ENCODE data around the gene SND1.

The SND1 gene

GRCh38 chr7:128039544-128039953 is 387.6 kb downstream of the SND1 start:
- DNase-seq (ENCODE audit: insufficient read length) = no peak
- no peak for FAIRE-seq
- TF ChIP-seq POLR2A (IDR thresholded peaks at IDR 0.05; ENCODE audit: low read depth, low read length) = no peak
- TF ChIP-seq TAF1 (IDR thresholded peaks at IDR 0.05; ENCODE audit: borderline replicate concordance, low read depth, low read length) = no peak
- no peak for TF ChIP-seq POLR2AphosphoS5 (IDR thresholded peaks at IDR 0.05; ENCODE audit: low read depth, low read length)

DNA sequence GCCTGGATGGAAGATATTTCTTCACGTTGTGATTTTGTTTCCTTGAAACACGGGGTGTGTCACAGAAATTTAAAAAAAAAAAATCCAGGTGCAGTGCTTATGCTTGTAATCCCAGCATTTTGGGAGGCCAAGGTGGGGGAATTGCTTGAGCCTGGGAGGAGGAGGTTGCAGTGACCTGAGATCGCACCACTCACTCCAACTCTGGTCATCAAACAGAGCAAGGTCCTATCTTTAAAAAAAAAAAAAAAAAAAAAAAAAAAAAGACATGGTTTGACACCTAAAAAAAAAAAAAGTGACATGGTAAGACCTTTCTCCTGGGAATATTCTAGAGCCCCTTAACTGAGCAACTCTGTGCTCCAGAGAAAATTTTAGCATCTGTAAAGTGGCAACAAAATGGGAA is 388.2 kb downstream of the SND1 start:
- TF ChIP-seq POLR2AphosphoS5 (IDR thresholded peaks at IDR 0.05; ENCODE audit: low read depth, low read length) (no peak), POLR2A (IDR thresholded peaks at IDR 0.05; ENCODE audit: low read depth, low read length) (no peak), TAF1 (IDR thresholded peaks at IDR 0.05; ENCODE audit: borderline replicate concordance, low read depth, low read length) (no peak)
- DNase-seq (ENCODE audit: insufficient read length) (no peak), FAIRE-seq (no peak)

GRCh38 chr7:128041203-128041602 is 389.2 kb downstream of the SND1 start:
- TF ChIP-seq POLR2A (IDR thresholded peaks at IDR 0.05; ENCODE audit: low read depth, low read length) (no peak), TAF1 (IDR thresholded peaks at IDR 0.05; ENCODE audit: borderline replicate concordance, low read depth, low read length) (no peak), POLR2AphosphoS5 (IDR thresholded peaks at IDR 0.05; ENCODE audit: low read depth, low read length) (no peak)
- no peak for DNase-seq (ENCODE audit: insufficient read length)
- no peak for FAIRE-seq

DNA sequence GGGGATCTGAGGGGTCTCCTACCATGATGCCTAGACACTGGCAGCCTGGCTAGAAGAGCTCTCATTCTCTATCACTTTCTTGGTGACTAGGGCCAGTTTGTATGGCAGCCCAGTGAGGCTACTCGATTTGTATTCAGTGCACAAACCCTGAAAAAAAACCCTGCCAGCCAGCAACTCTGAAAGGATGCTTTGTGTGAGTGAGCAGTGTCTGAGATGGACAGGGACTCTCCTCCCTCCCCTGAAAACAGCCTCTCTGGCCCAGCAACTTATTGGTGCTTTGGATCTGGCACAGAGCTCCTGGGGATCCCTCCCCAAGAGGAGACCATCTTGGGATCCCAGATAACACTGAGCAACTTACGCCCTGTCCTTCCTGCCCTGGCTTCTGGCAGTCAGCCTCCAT is 390.0 kb downstream of the SND1 start:
- DNase-seq (ENCODE audit: insufficient read length) (no peak), FAIRE-seq (no peak)
- no peak for TF ChIP-seq POLR2A (IDR thresholded peaks at IDR 0.05; ENCODE audit: low read depth, low read length)
- TF ChIP-seq TAF1 (IDR thresholded peaks at IDR 0.05; ENCODE audit: borderline replicate concordance, low read depth, low read length) = no peak
- TF ChIP-seq POLR2AphosphoS5 (IDR thresholded peaks at IDR 0.05; ENCODE audit: low read depth, low read length) = no peak

- no peak for FAIRE-seq
- no peak for DNase-seq (ENCODE audit: insufficient read length)
- TF ChIP-seq POLR2A (IDR thresholded peaks at IDR 0.05; ENCODE audit: low read depth, low read length) (no peak), POLR2AphosphoS5 (IDR thresholded peaks at IDR 0.05; ENCODE audit: low read depth, low read length) (no peak), TAF1 (IDR thresholded peaks at IDR 0.05; ENCODE audit: borderline replicate concordance, low read depth, low read length) (no peak)
Measured at GRCh38 chr7:128044064-128044463, 392.1 kb downstream of the SND1 start.

GRCh38 chr7:128045158-128045557 is 393.2 kb downstream of the SND1 start:
- FAIRE-seq = no peak
- no peak for DNase-seq (ENCODE audit: insufficient read length)
- TF ChIP-seq POLR2AphosphoS5 (IDR thresholded peaks at IDR 0.05; ENCODE audit: low read depth, low read length) = no peak
- TF ChIP-seq TAF1 (IDR thresholded peaks at IDR 0.05; ENCODE audit: borderline replicate concordance, low read depth, low read length) = no peak
- no peak for TF ChIP-seq POLR2A (IDR thresholded peaks at IDR 0.05; ENCODE audit: low read depth, low read length)

- DNase-seq (ENCODE audit: insufficient read length) (no peak), FAIRE-seq (no peak)
- no peak for TF ChIP-seq POLR2AphosphoS5 (IDR thresholded peaks at IDR 0.05; ENCODE audit: low read depth, low read length)
- TF ChIP-seq TAF1 (IDR thresholded peaks at IDR 0.05; ENCODE audit: borderline replicate concordance, low read depth, low read length) = no peak
- TF ChIP-seq POLR2A (IDR thresholded peaks at IDR 0.05; ENCODE audit: low read depth, low read length) = no peak
Measured at GRCh38 chr7:128045766-128046165, 393.8 kb downstream of the SND1 start.

- FAIRE-seq = no peak
Measured at GRCh38 chr7:128052404-128052803, 400.4 kb downstream of the SND1 start.

DNA sequence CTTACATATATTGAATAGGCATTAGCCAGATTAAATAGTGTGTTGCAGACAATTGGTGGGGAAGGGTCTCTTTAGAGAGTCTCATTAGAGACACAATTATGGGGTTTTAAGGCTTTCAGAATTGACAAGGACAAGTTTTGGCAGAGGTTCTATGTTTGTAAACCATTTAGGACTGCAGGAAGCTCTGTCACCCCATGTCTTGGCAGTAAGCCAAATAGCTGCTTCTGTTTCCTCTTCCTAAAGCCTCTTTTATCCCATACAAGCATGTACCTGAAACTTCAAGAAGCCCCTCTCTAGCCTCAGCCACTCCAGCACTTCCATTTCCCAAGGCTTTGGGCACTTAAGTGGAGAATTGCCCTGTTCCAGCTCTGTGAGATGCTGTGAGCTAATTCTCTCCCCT is 401.0 kb downstream of the SND1 start:
- FAIRE-seq = no peak

More at GRCh38 chr7:128052404-128052803, 400.4 kb downstream of the SND1 start:
- TF ChIP-seq POLR2A (IDR thresholded peaks at IDR 0.05; ENCODE audit: low read depth, low read length) (no peak), TAF1 (IDR thresholded peaks at IDR 0.05; ENCODE audit: borderline replicate concordance, low read depth, low read length) (no peak), POLR2AphosphoS5 (IDR thresholded peaks at IDR 0.05; ENCODE audit: low read depth, low read length) (no peak)
- no peak for DNase-seq (ENCODE audit: insufficient read length)

GRCh38 chr7:128053991-128054390 is 402.0 kb downstream of the SND1 start:
- no peak for FAIRE-seq
- no peak for TF ChIP-seq POLR2A (IDR thresholded peaks at IDR 0.05; ENCODE audit: low read depth, low read length)
- no peak for TF ChIP-seq POLR2AphosphoS5 (IDR thresholded peaks at IDR 0.05; ENCODE audit: low read depth, low read length)
- TF ChIP-seq TAF1 (IDR thresholded peaks at IDR 0.05; ENCODE audit: borderline replicate concordance, low read depth, low read length) = no peak

More for the DNA sequence above, 401.0 kb downstream of the SND1 start:
- TF ChIP-seq TAF1 (IDR thresholded peaks at IDR 0.05; ENCODE audit: borderline replicate concordance, low read depth, low read length) (no peak), POLR2AphosphoS5 (IDR thresholded peaks at IDR 0.05; ENCODE audit: low read depth, low read length) (no peak), POLR2A (IDR thresholded peaks at IDR 0.05; ENCODE audit: low read depth, low read length) (no peak)
- DNase-seq (ENCODE audit: insufficient read length) = no peak

DNA sequence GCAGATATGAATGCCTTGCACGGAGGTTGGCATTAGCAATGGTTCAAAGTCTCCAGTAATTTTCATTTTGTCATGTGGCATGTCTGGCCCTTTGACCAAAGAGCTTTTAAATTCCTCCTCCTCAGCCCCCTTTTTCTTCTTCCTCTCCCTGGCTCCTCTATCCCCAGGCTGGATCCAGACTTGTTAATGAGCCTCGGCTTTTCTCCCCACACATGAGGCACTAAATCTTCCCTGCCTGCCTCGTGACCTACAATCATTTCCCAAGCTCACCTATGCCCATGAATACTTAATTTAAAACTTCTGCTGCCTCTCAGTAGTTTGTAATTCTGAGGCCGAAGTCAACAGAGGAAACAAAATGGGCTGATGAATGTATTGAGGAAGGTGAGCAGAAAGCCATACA is 402.5 kb downstream of the SND1 start:
- no peak for DNase-seq (ENCODE audit: insufficient read length)
- no peak for FAIRE-seq
- no peak for TF ChIP-seq POLR2AphosphoS5 (IDR thresholded peaks at IDR 0.05; ENCODE audit: low read depth, low read length)
- no peak for TF ChIP-seq POLR2A (IDR thresholded peaks at IDR 0.05; ENCODE audit: low read depth, low read length)
- TF ChIP-seq TAF1 (IDR thresholded peaks at IDR 0.05; ENCODE audit: borderline replicate concordance, low read depth, low read length) = no peak

More at GRCh38 chr7:128053991-128054390, 402.0 kb downstream of the SND1 start:
- DNase-seq (ENCODE audit: insufficient read length) = no peak

- no peak for DNase-seq (ENCODE audit: insufficient read length)
- FAIRE-seq = no peak
- TF ChIP-seq POLR2A (IDR thresholded peaks at IDR 0.05; ENCODE audit: low read depth, low read length) (no peak), TAF1 (IDR thresholded peaks at IDR 0.05; ENCODE audit: borderline replicate concordance, low read depth, low read length) (no peak), POLR2AphosphoS5 (IDR thresholded peaks at IDR 0.05; ENCODE audit: low read depth, low read length) (no peak)
Measured at GRCh38 chr7:128055637-128056036, 403.6 kb downstream of the SND1 start.

DNA sequence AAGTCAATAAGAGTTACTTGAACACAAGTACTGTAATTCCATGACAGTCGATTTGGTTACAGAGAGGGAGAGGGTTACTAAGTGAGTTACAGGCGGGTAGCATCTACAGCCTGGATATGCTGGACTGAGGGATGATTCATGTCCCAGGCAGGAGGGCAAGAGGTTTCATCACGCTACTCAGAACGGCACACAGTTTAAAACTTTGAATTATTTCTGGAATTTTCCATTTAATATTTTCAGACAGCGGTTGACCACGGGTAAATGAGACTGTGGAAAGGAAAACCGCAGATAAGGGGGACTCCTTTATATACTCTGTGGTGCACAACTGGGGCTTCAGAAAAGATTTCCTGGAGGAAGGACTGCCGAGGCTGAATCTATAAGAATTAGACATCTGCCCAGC is 404.9 kb downstream of the SND1 start:
- no peak for DNase-seq (ENCODE audit: insufficient read length)
- FAIRE-seq = no peak
- TF ChIP-seq POLR2AphosphoS5 (IDR thresholded peaks at IDR 0.05; ENCODE audit: low read depth, low read length) = no peak
- no peak for TF ChIP-seq POLR2A (IDR thresholded peaks at IDR 0.05; ENCODE audit: low read depth, low read length)
- no peak for TF ChIP-seq TAF1 (IDR thresholded peaks at IDR 0.05; ENCODE audit: borderline replicate concordance, low read depth, low read length)

Data from GM12892 (cell line).